ENCODE data around the gene FLNB.
A peak's percentile ranks its signal among the peaks of the same experiment; 100 is the strongest.

Gene FLNB

DNA sequence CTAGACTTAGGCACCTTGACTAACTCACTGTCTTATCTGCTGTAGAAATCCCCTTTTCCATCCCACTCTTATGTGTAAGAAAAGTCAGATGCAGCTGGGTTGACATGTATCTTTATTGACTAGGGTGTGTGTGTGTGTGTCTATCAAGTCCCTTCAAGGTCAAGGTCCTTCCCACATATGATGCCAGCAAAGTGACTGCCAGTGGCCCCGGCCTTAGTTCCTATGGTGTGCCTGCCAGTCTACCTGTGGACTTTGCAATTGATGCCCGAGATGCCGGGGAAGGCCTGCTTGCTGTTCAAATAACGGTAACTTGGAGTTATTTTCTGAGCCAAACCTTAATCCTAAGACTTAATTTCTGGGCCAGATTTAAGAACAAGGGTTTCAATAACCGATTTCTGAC lies 126.2 kb downstream of the FLNB start:
- no peak for DNase-seq (ENCODE audit: low read depth in 2 of 2)
- TF ChIP-seq, protein P1, sequence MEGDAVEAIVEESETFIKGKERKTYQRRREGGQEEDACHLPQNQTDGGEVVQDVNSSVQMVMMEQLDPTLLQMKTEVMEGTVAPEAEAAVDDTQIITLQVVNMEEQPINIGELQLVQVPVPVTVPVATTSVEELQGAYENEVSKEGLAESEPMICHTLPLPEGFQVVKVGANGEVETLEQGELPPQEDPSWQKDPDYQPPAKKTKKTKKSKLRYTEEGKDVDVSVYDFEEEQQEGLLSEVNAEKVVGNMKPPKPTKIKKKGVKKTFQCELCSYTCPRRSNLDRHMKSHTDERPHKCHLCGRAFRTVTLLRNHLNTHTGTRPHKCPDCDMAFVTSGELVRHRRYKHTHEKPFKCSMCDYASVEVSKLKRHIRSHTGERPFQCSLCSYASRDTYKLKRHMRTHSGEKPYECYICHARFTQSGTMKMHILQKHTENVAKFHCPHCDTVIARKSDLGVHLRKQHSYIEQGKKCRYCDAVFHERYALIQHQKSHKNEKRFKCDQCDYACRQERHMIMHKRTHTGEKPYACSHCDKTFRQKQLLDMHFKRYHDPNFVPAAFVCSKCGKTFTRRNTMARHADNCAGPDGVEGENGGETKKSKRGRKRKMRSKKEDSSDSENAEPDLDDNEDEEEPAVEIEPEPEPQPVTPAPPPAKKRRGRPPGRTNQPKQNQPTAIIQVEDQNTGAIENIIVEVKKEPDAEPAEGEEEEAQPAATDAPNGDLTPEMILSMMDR (IDR thresholded peaks at IDR 0.05; ENCODE audit: low read depth, low read length): no peak
- H3K4me3 ChIP-seq (replicated peaks in 1 of 2; ENCODE audit: low read depth in 2 of 2, low read length in 2 of 2): no peak overlapping the region

DNA sequence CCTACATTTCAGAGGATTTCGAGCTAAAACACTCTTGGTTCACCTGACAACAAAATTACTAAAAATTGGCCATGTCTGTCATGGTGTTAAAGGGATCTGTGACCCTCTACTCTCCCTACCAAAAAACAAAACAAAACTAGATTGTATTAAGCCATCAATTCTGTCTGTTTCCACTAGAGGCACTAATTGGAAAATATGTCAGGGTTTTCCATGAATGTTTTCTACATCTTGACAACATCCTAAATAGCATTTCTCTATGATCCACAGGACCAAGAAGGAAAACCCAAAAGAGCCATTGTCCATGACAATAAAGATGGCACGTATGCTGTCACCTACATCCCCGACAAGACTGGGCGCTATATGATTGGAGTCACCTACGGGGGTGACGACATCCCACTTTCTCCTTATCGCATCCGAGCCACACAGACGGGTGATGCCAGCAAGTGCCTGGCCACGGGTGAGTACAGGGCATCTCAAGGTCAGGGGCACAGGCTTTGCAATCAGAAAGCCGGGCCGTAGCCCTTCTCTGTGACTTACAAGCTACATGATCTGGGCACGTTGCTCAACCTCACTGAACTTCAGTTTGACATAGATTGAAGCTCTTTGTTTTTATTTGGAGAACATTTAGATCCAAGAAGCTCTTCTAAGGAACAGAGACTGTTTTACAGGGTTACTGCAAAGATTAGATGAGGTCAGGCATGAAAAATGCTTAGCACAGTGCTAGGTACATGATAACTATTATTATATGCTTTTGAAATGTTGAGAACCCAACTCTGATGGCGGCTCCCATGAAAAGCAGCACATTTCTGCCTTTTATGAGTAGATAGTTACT lies 127.7 kb downstream of the FLNB start:
- TF ChIP-seq, protein P1 (IDR thresholded peaks at IDR 0.05; ENCODE audit: low read depth, low read length): peak; percentile 31
- DNase-seq (ENCODE audit: low read depth in 2 of 2): peak in 1 of 2 donors; percentile 15
- no peak overlapping the region for H3K4me3 ChIP-seq (replicated peaks in 1 of 2; ENCODE audit: low read depth in 2 of 2, low read length in 2 of 2)

DNA sequence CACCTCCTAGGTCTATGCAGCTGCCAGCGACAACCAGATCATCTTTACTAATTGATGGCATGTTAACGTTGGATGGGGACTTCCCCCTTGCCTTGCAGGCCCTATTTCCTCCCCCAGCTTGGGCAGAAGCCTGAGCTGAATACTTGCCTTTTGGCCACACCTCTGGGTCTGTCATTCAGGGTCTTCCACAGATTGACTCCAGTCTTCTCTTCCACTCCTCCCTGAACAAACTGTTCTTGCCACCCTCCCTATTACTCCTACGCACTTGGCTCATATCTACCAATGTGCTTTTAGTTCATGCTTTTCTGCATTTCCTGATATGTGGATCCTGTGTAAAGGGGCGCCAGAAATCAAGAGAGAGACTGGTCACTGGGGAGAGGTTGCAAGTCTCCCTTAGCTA lies 129.1 kb downstream of the FLNB start:
- TF ChIP-seq, protein P1 (IDR thresholded peaks at IDR 0.05; ENCODE audit: low read depth, low read length): no peak
- DNase-seq (ENCODE audit: low read depth in 2 of 2): no peak
- no peak overlapping the region for H3K4me3 ChIP-seq (replicated peaks in 1 of 2; ENCODE audit: low read depth in 2 of 2, low read length in 2 of 2)

- DNase-seq (ENCODE audit: low read depth in 2 of 2): no peak
- H3K4me3 ChIP-seq (replicated peaks in 1 of 2; ENCODE audit: low read depth in 2 of 2, low read length in 2 of 2): no peak overlapping the region
- TF ChIP-seq, protein P1 (IDR thresholded peaks at IDR 0.05; ENCODE audit: low read depth, low read length): no peak
Observed at GRCh38 chr3:58141766-58142345, 133.6 kb downstream of the FLNB start.

- TF ChIP-seq, protein P1 (IDR thresholded peaks at IDR 0.05; ENCODE audit: low read depth, low read length): no peak
- no peak for DNase-seq (ENCODE audit: low read depth in 2 of 2)
Observed at GRCh38 chr3:58143417-58144055, 135.3 kb downstream of the FLNB start.

GRCh38 chr3:58144478-58145325 lies 136.5 kb downstream of the FLNB start:
- H3K4me3 ChIP-seq (replicated peaks in 1 of 2; ENCODE audit: low read depth in 2 of 2, low read length in 2 of 2): no peak overlapping the region
- TF ChIP-seq, protein P1 (IDR thresholded peaks at IDR 0.05; ENCODE audit: low read depth, low read length): no peak
- DNase-seq (ENCODE audit: low read depth in 2 of 2): no peak

More at GRCh38 chr3:58143417-58144055, 135.3 kb downstream of the FLNB start:
- H3K4me3 ChIP-seq (replicated peaks in 1 of 2; ENCODE audit: low read depth in 2 of 2, low read length in 2 of 2): no peak overlapping the region

Measured in cardiac fibroblast (primary cell).